ENCODE data around the gene PXK.

GRCh38 chr3:58459160-58459559 is 126.5 kb downstream of the PXK start:
- TF ChIP-seq POLR2A (IDR thresholded peaks at IDR 0.05; ENCODE audit: low read length) (no peak), GATA1 (IDR thresholded peaks at IDR 0.05; ENCODE audit: low read depth, low read length) (no peak)

Data from erythroblast (primary cell).